Subcutaneous adipose tissue (tissue), 4 donors: ENCODE results near the gene DRGX. TPM values are rescaled to one million over a fixed set of nuclear protein-coding genes. Genes with fewer than 3 reads are reported as not detected.

Experiments used
- CTCF ChIP-seq: fragments of 450-650 bp; IDR thresholded peaks from one replicate; pipeline ENCODE4 v1.5.1; 2016; ENCODE audit warnings: low read depth, mild to moderate bottlenecking, control low read depth, antibody characterized with exemption, moderate library complexity
- total RNA-seq, 4 donors: library from RNA; depleted of rRNA; stranded (reverse); fragments of >200 nt; gene quantifications; one replicate each; pipeline ENCODE4 v1.1.0, GENCODE V29; 2016

Gene DRGX
- total RNA-seq, 4 donors from 2014 or later, result not detected

GRCh38 chr10:49347827-49348226 lies 48.1 kb downstream of the DRGX start:
- no peak for TF ChIP-seq CTCF

- no peak for TF ChIP-seq CTCF
These were observed 48.5 kb downstream of the DRGX start for GRCh38 chr10:49347342-49347741.

GRCh38 chr10:49344840-49345239 lies 51.0 kb downstream of the DRGX start:
- TF ChIP-seq CTCF, result no peak

- TF ChIP-seq CTCF, result no peak
These were observed 57.3 kb downstream of the DRGX start for GRCh38 chr10:49338604-49339003.

- TF ChIP-seq CTCF, result no peak
These were observed 60.4 kb downstream of the DRGX start for GRCh38 chr10:49335364-49335972.

- no peak for TF ChIP-seq CTCF
These were observed 60.9 kb downstream of the DRGX start for GRCh38 chr10:49334964-49335363.

- TF ChIP-seq CTCF, result no peak
These were observed 62.7 kb downstream of the DRGX start for GRCh38 chr10:49333192-49333591.

GRCh38 chr10:49332768-49333167 lies 63.1 kb downstream of the DRGX start:
- no peak for TF ChIP-seq CTCF
